Ascending aorta (tissue), 2 donors: ENCODE results near the gene ZFR2. TPM values are rescaled to one million over a fixed set of nuclear protein-coding genes. Genes with fewer than 3 reads are reported as not detected.

Experiments used
- DNase-seq, 2 donors: peaks; one replicate each; pipeline ENCODE4 v3.0.0-alpha.2; 2019; ENCODE audit warnings: low spot score in 2 of 2
- H3K27ac ChIP-seq, 2 donors: fragments of 200-600 bp; sonication (generic); one replicate each; pipeline ENCODE4 v1.5.1; 2016 to 2017; ENCODE audit warnings: mild to moderate bottlenecking in 1 of 2
- H3K27me3 ChIP-seq: fragments of 200-600 bp; sonication (generic); one replicate; pipeline ENCODE4 v1.5.1; 2017
- H3K36me3 ChIP-seq, 2 donors: fragments of 200-600 bp; sonication (generic); one replicate each; pipeline ENCODE4 v1.5.1; 2016
- H3K4me1 ChIP-seq, 2 donors: fragments of 200-600 bp; sonication (generic); one replicate each; pipeline ENCODE4 v1.5.1; 2016 to 2017; ENCODE audit warnings: mild to moderate bottlenecking in 1 of 2
- H3K4me3 ChIP-seq, 2 donors: fragments of 200-600 bp; sonication (generic); one replicate each; pipeline ENCODE4 v1.5.1; 2016 to 2017; ENCODE audit warnings: mild to moderate bottlenecking in 1 of 2
- H3K9me3 ChIP-seq, 2 donors: fragments of 200-600 bp; sonication (generic); one replicate each; pipeline ENCODE4 v1.5.1; 2016
- CTCF ChIP-seq, 3 experiments: fragments of 200-600 bp in 2 of 3; fragments of 450-650 bp in 1 of 3; sonication (generic) in 2 of 3; IDR thresholded peaks; one replicate each; pipeline ENCODE4 v1.5.1; 2016 to 2019; ENCODE audit warnings: antibody characterized with exemption in 3 of 3, mild to moderate bottlenecking in 1 of 3, moderate library complexity in 1 of 3
- intact Hi-C: fragments of 100-400 bp; cut with DNase I; formaldehyde crosslinking; loops from one replicate; pipeline ENCODE4 v1.15.1; 2023
- total RNA-seq: library from RNA; depleted of rRNA; stranded (reverse); fragments of >200 nt; gene quantifications from one replicate; pipeline ENCODE4 v1.1.0, GENCODE V29; 2016

Gene ZFR2
- total RNA-seq, 1 donor from 2014 or later, result not detected

- DNase-seq, result peak in 1 of 2 donors; percentile 70
- Histone ChIP-seq H3K27ac (no peak overlapping the region), H3K9me3 (no peaks in the 10 kb centered on the region), H3K27me3 (no peaks in the 10 kb centered on the region), H3K36me3 (no peaks in the 10 kb centered on the region), H3K4me1 (no peaks in the 10 kb centered on the region), H3K4me3 (no peak overlapping the region)
- intact Hi-C loops, result no loop called here
- TF ChIP-seq CTCF (IDR thresholded peaks at IDR 0.05), result peak; percentile 87 to 97 (median 93)
These were observed 46.9 kb downstream of the ZFR2 start for GRCh38 chr19:3821857-3822364.

GRCh38 chr19:3821156-3821555 lies 47.7 kb downstream of the ZFR2 start:
- Histone ChIP-seq H3K27me3 (no peaks in the 10 kb centered on the region), H3K9me3 (no peaks in the 10 kb centered on the region), H3K4me1 (no peaks in the 10 kb centered on the region), H3K27ac (no peak overlapping the region), H3K36me3 (no peaks in the 10 kb centered on the region), H3K4me3 (no peak overlapping the region)
- TF ChIP-seq CTCF (IDR thresholded peaks at IDR 0.05), result no peak
- intact Hi-C loops, result no loop called here
- no peak for DNase-seq

GRCh38 chr19:3819989-3820388 lies 48.8 kb downstream of the ZFR2 start:
- Histone ChIP-seq H3K27me3 (no peaks in the 10 kb centered on the region), H3K9me3 (no peaks in the 10 kb centered on the region), H3K4me3 (no peak overlapping the region), H3K4me1 (no peaks in the 10 kb centered on the region), H3K27ac (no peak overlapping the region), H3K36me3 (no peaks in the 10 kb centered on the region)
- TF ChIP-seq CTCF (IDR thresholded peaks at IDR 0.05), result no peak
- intact Hi-C loops, result no loop called here
- DNase-seq, result no peak

- H3K4me3 ChIP-seq, result no peak overlapping the region
- no peak for DNase-seq
- intact Hi-C loops, result no loop called here
- H3K36me3 ChIP-seq, result no peaks in the 10 kb centered on the region
- no peaks in the 10 kb centered on the region for H3K4me1 ChIP-seq
- H3K27ac ChIP-seq, result no peak overlapping the region
- TF ChIP-seq CTCF (IDR thresholded peaks at IDR 0.05), result no peak
- H3K9me3 ChIP-seq, result no peaks in the 10 kb centered on the region
- no peaks in the 10 kb centered on the region for H3K27me3 ChIP-seq
These were observed 49.9 kb downstream of the ZFR2 start for GRCh38 chr19:3818918-3819317.

- Histone ChIP-seq H3K27me3 (no peaks in the 10 kb centered on the region), H3K27ac (no peak overlapping the region), H3K4me1 (no peaks in the 10 kb centered on the region), H3K9me3 (no peaks in the 10 kb centered on the region), H3K4me3 (no peak overlapping the region), H3K36me3 (no peaks in the 10 kb centered on the region)
- TF ChIP-seq CTCF (IDR thresholded peaks at IDR 0.05), result no peak
- intact Hi-C loops, result no loop called here
- DNase-seq, result no peak
These were observed 50.4 kb downstream of the ZFR2 start for GRCh38 chr19:3818466-3818865.

GRCh38 chr19:3817761-3818160 lies 51.1 kb downstream of the ZFR2 start:
- intact Hi-C loops, result no loop called here
- Histone ChIP-seq H3K4me3 (no peak overlapping the region), H3K36me3 (no peaks in the 10 kb centered on the region), H3K4me1 (no peaks in the 10 kb centered on the region), H3K9me3 (no peaks in the 10 kb centered on the region), H3K27me3 (no peaks in the 10 kb centered on the region), H3K27ac (no peak overlapping the region)
- TF ChIP-seq CTCF (IDR thresholded peaks at IDR 0.05), result no peak
- no peak for DNase-seq
